Activated CD4-positive, alpha-beta memory T cell treated with anti-CD3 and anti-CD28 coated beads for 36 hours (primary cell): ENCODE measurements around the gene NOP14. TPM values are rescaled to one million over a fixed set of nuclear protein-coding genes. Genes with fewer than 3 reads are reported as not detected.

ENCODE experiments used
- CTCF ChIA-PET: fragments of 350-600 bp; sonication (Branson Sonifier 250); formaldehyde crosslinking; loops from one replicate; lab custom pipeline; 2021; ENCODE audit warnings: antibody characterized with exemption, inconsistent platforms; lab: Charles Lee
- POLR2A ChIA-PET: fragments of 350-600 bp; sonication (Branson Sonifier 250); formaldehyde crosslinking; loops from one replicate; lab custom pipeline; 2021; ENCODE audit warnings: antibody characterized with exemption; lab: Charles Lee
- DNase-seq: peaks from one replicate; pipeline ENCODE4 v3.0.0-alpha.2; 2020
- H3K27ac Mint-ChIP-seq: one replicate; pipeline ENCODE4 v1.8.0; 2021; ENCODE audit warnings: mixed read lengths
- H3K27me3 Mint-ChIP-seq: one replicate; pipeline ENCODE4 v1.8.0; 2021; ENCODE audit warnings: mixed read lengths
- H3K36me3 Mint-ChIP-seq: one replicate; pipeline ENCODE4 v1.8.0; 2021; ENCODE audit warnings: mixed read lengths
- H3K4me1 Mint-ChIP-seq: one replicate; pipeline ENCODE4 v1.8.0; 2021; ENCODE audit warnings: low read depth, mixed read lengths
- H3K4me3 Mint-ChIP-seq: one replicate; pipeline ENCODE4 v1.8.0; 2021; ENCODE audit warnings: mild to moderate bottlenecking, mixed read lengths
- H3K9me3 Mint-ChIP-seq: one replicate; pipeline ENCODE4 v1.8.0; 2021; ENCODE audit warnings: mixed read lengths
- intact Hi-C: fragments of 100-400 bp; cut with micrococcal nuclease; formaldehyde crosslinking; loops from one replicate; pipeline ENCODE4 v1.15.1; 2023
- total RNA-seq, 2 experiments: library from RNA; stranded (reverse); gene quantifications; one replicate each; pipeline ENCODE4 v1.2.3, GENCODE V29; 2021

The NOP14 gene
- total RNA-seq, 2 experiments from 2014 or later = 67.4 to 73.4 TPM

- ChIA-PET POLR2A (no interaction called here), CTCF (no interaction called here)
- DNase-seq = no peak
- intact Hi-C loops = no loop called here
- no peaks in the 10 kb centered on the region for H3K27me3 Mint-ChIP-seq
- no peak overlapping the region for H3K27ac Mint-ChIP-seq
- H3K36me3 Mint-ChIP-seq = peaks cover 46% of the 10 kb centered on the region
- no peaks in the 10 kb centered on the region for H3K9me3 Mint-ChIP-seq
- peaks cover 14% of the 10 kb centered on the region for H3K4me1 Mint-ChIP-seq
- H3K4me3 Mint-ChIP-seq = no peak overlapping the region
Observed at GRCh38 chr4:2907706-2908293, 55.4 kb downstream of the NOP14 start.

- ChIA-PET CTCF (no interaction called here), POLR2A (no interaction called here)
- no peak overlapping the region for H3K27ac Mint-ChIP-seq
- intact Hi-C loops = no loop called here
- no peak for DNase-seq
- H3K27me3 Mint-ChIP-seq = no peaks in the 10 kb centered on the region
- no peak overlapping the region for H3K4me3 Mint-ChIP-seq
- peaks cover 45% of the 10 kb centered on the region for H3K36me3 Mint-ChIP-seq
- peaks cover 14% of the 10 kb centered on the region for H3K4me1 Mint-ChIP-seq
- no peaks in the 10 kb centered on the region for H3K9me3 Mint-ChIP-seq
Observed at GRCh38 chr4:2907226-2907625, 56.0 kb downstream of the NOP14 start.

GRCh38 chr4:2906218-2906617 is 57.0 kb downstream of the NOP14 start:
- intact Hi-C loops = no loop called here
- peaks cover 47% of the 10 kb centered on the region for H3K36me3 Mint-ChIP-seq
- H3K27me3 Mint-ChIP-seq = no peaks in the 10 kb centered on the region
- DNase-seq = no peak
- peak overlapping the region; percentile 19 for H3K27ac Mint-ChIP-seq
- ChIA-PET POLR2A (no interaction called here), CTCF (interaction anchor here (0.6 kb wide), 1 partner anchor 107 kb away, joined by 3 read pairs; no protein-coding TSS in a partner anchor)
- H3K4me3 Mint-ChIP-seq = no peak overlapping the region
- peaks cover 14% of the 10 kb centered on the region for H3K4me1 Mint-ChIP-seq
- no peaks in the 10 kb centered on the region for H3K9me3 Mint-ChIP-seq

GRCh38 chr4:2905544-2905943 is 57.7 kb downstream of the NOP14 start:
- H3K27ac Mint-ChIP-seq = no peak overlapping the region
- H3K27me3 Mint-ChIP-seq = no peaks in the 10 kb centered on the region
- H3K9me3 Mint-ChIP-seq = no peaks in the 10 kb centered on the region
- POLR2A ChIA-PET = no interaction called here
- intact Hi-C loops = no loop called here
- CTCF ChIA-PET = no interaction called here
- no peak for DNase-seq
- no peak overlapping the region for H3K4me3 Mint-ChIP-seq
- H3K4me1 Mint-ChIP-seq = peaks cover 14% of the 10 kb centered on the region
- H3K36me3 Mint-ChIP-seq = peaks cover 53% of the 10 kb centered on the region

- ChIA-PET POLR2A (no interaction called here), CTCF (no interaction called here)
- Mint-ChIP-seq H3K36me3 (peaks cover 52% of the 10 kb centered on the region), H3K9me3 (no peaks in the 10 kb centered on the region), H3K4me3 (no peak overlapping the region), H3K27ac (peak overlapping the region; percentile 25), H3K27me3 (no peaks in the 10 kb centered on the region), H3K4me1 (peaks cover 14% of the 10 kb centered on the region)
- no peak for DNase-seq
- intact Hi-C loops = no loop called here
Observed at GRCh38 chr4:2902126-2902525, 61.1 kb downstream of the NOP14 start.

GRCh38 chr4:2901186-2901585 is 62.0 kb downstream of the NOP14 start:
- H3K36me3 Mint-ChIP-seq = peaks cover 51% of the 10 kb centered on the region
- intact Hi-C loops = no loop called here
- no peak overlapping the region for H3K4me3 Mint-ChIP-seq
- no peaks in the 10 kb centered on the region for H3K27me3 Mint-ChIP-seq
- POLR2A ChIA-PET = no interaction called here
- no peak for DNase-seq
- H3K27ac Mint-ChIP-seq = no peak overlapping the region
- H3K4me1 Mint-ChIP-seq = peaks cover 10% of the 10 kb centered on the region
- CTCF ChIA-PET = no interaction called here
- no peaks in the 10 kb centered on the region for H3K9me3 Mint-ChIP-seq

- intact Hi-C loops = no loop called here
- ChIA-PET POLR2A (no interaction called here), CTCF (no interaction called here)
- Mint-ChIP-seq H3K27me3 (no peaks in the 10 kb centered on the region), H3K36me3 (peaks cover 50% of the 10 kb centered on the region), H3K9me3 (no peaks in the 10 kb centered on the region), H3K4me1 (peaks cover 7% of the 10 kb centered on the region), H3K4me3 (no peak overlapping the region), H3K27ac (no peak overlapping the region)
- DNase-seq = no peak
Observed at GRCh38 chr4:2900741-2901140, 62.5 kb downstream of the NOP14 start.

- no peak overlapping the region for H3K27ac Mint-ChIP-seq
Observed at GRCh38 chr4:2898001-2898400, 65.2 kb downstream of the NOP14 start.

GRCh38 chr4:2893772-2894171 is 69.4 kb downstream of the NOP14 start:
- POLR2A ChIA-PET = no interaction called here

More at GRCh38 chr4:2898001-2898400, 65.2 kb downstream of the NOP14 start:
- Mint-ChIP-seq H3K36me3 (peaks cover 46% of the 10 kb centered on the region), H3K4me1 (no peaks in the 10 kb centered on the region), H3K27me3 (no peaks in the 10 kb centered on the region), H3K9me3 (no peaks in the 10 kb centered on the region), H3K4me3 (no peak overlapping the region)
- ChIA-PET POLR2A (no interaction called here), CTCF (no interaction called here)
- DNase-seq = no peak
- intact Hi-C loops = no loop called here

GRCh38 chr4:2891294-2891693 is 71.9 kb downstream of the NOP14 start:
- no peak for DNase-seq
- Mint-ChIP-seq H3K9me3 (no peaks in the 10 kb centered on the region), H3K36me3 (peaks cover 28% of the 10 kb centered on the region), H3K4me3 (no peak overlapping the region), H3K27ac (no peak overlapping the region), H3K4me1 (no peaks in the 10 kb centered on the region), H3K27me3 (no peaks in the 10 kb centered on the region)
- ChIA-PET CTCF (no interaction called here), POLR2A (interaction anchor here (0.9 kb wide), 1 partner anchor 12 kb away, joined by 4 read pairs; no protein-coding TSS in a partner anchor)
- intact Hi-C loops = no loop called here

More at GRCh38 chr4:2893772-2894171, 69.4 kb downstream of the NOP14 start:
- no peak for DNase-seq
- Mint-ChIP-seq H3K36me3 (peaks cover 29% of the 10 kb centered on the region), H3K27ac (no peak overlapping the region), H3K4me3 (no peak overlapping the region), H3K4me1 (no peaks in the 10 kb centered on the region), H3K9me3 (no peaks in the 10 kb centered on the region), H3K27me3 (no peaks in the 10 kb centered on the region)
- intact Hi-C loops = no loop called here
- CTCF ChIA-PET = interaction anchor here (0.6 kb wide), 1 partner anchor 192 kb away, joined by 5 read pairs; no protein-coding TSS in a partner anchor

GRCh38 chr4:2888886-2889285 is 74.3 kb downstream of the NOP14 start:
- Mint-ChIP-seq H3K9me3 (no peaks in the 10 kb centered on the region), H3K4me1 (no peaks in the 10 kb centered on the region), H3K36me3 (peaks cover 31% of the 10 kb centered on the region), H3K27me3 (no peaks in the 10 kb centered on the region), H3K27ac (no peak overlapping the region), H3K4me3 (no peak overlapping the region)
- intact Hi-C loops = no loop called here
- no peak for DNase-seq
- ChIA-PET POLR2A (no interaction called here), CTCF (interaction anchor here (0.7 kb wide), 1 partner anchor 241 kb away, joined by 3 read pairs; no protein-coding TSS in a partner anchor)
